Measurements from ENCODE around the gene LARGE2.

GRCh38 chr11:45959851-45960250 is 37.4 kb downstream of the LARGE2 start:
- TF ChIP-seq CTCF (IDR thresholded peaks at IDR 0.05 in 2 of 3, conservative IDR thresholded peaks at IDR 0.05 in 1 of 3; ENCODE audit: borderline replicate concordance in 1 of 3, insufficient read depth in 1 of 3, low read depth in 2 of 3, low read length in 2 of 3) (no peak), EZH2 (IDR thresholded peaks at IDR 0.05) (no peak), MAX (IDR thresholded peaks at IDR 0.05) (no peak), POLR2AphosphoS5 (IDR thresholded peaks at IDR 0.05; ENCODE audit: low read depth, low read length) (no peak), POLR2A (IDR thresholded peaks at IDR 0.05; ENCODE audit: borderline replicate concordance, extremely low read depth, insufficient read depth, insufficient read length) (no peak), REST (IDR thresholded peaks at IDR 0.05; ENCODE audit: low read depth) (no peak), ZNF274 (IDR thresholded peaks at IDR 0.05; ENCODE audit: low read depth, low read length) (no peak)

All from HCT116 (cell line).